ENCODE data around the gene ITPRIPL2.

ITPRIPL2 gene

DNA sequence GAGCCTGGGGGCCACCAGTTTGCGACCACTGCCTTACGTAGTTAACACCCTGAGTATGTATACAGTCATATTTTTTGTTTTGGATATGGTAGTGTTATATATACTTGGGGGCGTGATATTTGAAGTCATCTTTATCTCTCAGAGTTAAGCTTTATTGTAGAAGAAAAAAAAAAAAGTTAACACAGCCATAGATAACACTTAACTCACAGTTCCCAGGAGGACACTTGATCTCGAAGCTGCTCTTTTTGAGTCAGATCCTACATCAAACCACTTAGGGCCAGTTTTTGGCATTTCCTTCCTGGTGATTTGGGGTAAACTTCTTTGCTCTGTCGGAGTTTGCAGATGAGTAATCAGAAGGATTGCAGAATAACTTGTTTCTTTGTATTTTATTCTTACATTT, 5.8 kb downstream of the ITPRIPL2 start:
- peak; percentile 87 for DNase-seq (ENCODE audit: low read depth)

DNA sequence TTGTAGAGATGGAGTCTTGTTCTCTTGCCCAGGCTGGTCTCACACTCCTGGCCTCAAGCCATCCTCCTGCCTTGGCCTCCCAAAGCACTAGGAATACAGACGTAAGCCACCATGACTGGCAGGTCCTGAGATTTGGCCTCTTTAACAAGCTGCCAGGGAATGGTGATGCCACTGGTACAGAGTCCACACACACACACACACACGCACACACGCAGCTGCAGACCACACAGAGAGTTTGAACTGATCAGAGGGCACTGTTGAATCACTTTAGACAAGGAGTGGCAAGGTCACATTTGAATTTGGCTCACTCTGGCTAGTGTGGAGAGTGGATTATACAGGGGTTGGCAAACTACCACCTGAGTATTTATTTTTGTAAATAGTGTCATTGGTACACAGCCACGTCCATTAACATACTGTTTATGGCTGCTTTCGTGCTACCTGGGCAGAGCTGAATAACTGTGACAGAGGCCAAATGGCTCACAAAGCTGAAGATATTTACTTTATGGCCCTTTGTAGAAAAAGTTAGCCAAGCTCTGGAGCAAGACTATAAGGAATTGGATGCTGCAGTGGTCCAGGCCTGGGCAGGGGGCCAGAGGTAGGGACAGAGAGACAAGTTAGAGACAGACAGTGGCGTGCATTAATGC, 9.9 kb downstream of the ITPRIPL2 start:
- DNase-seq (ENCODE audit: low read depth) = peak; percentile 23

DNA sequence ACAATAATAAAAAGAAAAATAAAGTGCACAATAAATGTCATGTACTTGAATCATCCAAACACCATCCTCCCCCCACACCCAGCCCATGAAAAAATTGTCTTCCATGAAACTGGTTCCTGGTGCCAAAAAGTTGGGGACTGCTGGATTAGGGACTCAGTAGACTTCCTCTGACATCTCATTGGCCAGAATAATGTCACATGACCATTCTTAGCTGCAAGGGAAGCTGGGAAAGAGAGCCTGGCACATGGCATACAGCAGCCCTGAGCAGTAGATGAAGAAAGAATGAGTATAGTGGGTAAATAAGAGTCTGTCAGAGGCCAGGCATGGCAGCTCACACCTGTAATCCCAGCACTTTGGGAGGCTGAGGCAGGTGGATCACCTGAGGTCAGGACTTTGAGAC, 12.5 kb downstream of the ITPRIPL2 start:
- no peak for DNase-seq (ENCODE audit: low read depth)

DNA sequence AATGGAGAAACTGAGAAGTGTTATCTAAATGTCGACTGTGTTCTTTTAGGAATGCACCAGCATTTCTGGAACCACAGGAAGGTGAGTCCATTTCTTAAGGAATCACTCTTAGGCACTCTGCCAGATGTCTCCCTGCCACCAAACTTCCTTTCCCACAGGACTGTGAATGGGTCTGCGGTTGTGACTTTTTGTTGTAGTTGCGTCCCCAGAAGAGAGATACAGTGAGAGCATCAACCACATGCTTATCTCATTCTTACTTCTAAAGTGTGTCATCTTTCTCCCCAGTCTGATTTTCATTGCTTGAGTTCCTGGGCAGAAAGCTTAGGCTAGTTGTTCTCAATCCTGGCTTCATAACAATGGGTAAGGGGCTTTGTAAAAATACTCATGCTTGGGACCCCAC, 13.4 kb downstream of the ITPRIPL2 start:
- no peak for DNase-seq (ENCODE audit: low read depth)

DNA sequence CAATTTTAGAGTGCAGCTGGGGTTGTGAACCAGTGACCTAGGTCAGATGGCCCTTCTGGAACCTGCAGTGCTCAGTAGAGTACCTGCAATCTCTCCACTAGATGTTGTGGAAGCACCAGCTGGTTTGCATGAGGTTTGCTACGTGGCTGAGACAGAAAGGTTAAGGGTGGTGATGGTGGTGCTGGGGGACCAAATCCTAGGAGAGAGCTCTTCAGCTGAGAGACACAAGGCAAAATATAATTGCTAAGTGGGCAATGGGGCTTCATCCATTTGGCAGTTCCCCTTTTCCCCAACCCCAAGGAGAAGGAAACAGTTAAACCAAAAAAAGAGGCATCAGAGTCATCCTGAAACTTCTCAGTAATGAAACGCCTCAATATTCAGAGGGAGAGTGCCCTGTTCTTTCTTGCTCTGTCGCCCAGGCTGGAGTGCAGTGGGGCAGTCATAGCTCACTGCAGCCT, 13.9 kb downstream of the ITPRIPL2 start:
- DNase-seq (ENCODE audit: low read depth) = no peak

DNA sequence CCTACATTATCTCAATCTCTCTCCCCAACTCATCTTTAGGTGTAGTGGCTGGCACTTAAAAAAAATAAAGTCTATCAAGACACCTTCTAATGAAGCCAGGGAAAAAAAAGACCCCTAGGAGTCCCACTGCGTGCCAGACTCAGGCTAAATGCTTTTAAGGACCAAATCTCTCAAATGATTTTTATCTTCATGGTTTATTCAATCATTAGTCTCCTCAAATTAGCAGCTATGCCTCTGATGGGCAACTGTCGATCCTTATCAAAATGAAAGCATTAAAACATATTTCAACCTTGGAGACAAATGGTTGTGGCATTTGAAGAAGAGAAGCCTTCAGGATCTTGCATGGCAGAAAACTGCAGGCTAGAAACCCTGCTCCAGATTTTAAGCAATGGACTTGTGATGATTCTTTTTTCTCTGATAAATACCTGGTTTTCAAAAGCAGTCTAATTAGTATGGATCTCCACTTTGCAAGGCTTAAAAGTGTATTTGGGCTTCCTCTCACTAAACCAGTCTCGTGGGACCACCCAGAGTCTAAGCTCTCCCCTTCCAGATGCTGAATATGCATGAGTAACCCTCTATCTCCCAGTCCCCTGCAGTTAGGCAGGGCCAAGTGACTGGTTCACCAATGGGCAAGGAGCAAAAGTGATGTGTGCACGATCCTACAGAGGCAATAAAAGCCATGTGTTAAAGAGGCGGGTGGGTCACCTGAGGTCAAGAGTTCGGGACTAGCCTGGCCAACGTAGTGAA, 14.9 kb downstream of the ITPRIPL2 start:
- no peak for DNase-seq (ENCODE audit: low read depth)

DNA sequence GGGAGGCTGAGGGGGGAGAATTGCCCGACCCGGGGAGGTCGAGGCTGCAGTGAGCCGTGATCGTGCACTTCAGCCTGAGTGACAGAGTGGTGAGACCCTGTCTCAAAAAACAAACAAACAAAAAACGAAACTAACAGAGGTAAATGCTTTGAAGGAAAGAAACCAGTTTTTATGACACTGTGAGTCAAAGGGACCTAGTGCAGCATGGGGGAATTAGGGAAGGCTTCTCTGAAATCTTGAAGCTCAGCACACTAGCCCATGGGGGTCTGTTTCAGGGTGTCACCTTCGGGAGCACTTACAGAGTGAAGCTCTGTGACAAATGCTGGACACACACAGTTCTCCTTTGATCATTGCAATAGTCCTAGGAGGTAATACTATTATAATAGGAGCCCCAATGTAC, 16.6 kb downstream of the ITPRIPL2 start:
- no peak for DNase-seq (ENCODE audit: low read depth)

DNA sequence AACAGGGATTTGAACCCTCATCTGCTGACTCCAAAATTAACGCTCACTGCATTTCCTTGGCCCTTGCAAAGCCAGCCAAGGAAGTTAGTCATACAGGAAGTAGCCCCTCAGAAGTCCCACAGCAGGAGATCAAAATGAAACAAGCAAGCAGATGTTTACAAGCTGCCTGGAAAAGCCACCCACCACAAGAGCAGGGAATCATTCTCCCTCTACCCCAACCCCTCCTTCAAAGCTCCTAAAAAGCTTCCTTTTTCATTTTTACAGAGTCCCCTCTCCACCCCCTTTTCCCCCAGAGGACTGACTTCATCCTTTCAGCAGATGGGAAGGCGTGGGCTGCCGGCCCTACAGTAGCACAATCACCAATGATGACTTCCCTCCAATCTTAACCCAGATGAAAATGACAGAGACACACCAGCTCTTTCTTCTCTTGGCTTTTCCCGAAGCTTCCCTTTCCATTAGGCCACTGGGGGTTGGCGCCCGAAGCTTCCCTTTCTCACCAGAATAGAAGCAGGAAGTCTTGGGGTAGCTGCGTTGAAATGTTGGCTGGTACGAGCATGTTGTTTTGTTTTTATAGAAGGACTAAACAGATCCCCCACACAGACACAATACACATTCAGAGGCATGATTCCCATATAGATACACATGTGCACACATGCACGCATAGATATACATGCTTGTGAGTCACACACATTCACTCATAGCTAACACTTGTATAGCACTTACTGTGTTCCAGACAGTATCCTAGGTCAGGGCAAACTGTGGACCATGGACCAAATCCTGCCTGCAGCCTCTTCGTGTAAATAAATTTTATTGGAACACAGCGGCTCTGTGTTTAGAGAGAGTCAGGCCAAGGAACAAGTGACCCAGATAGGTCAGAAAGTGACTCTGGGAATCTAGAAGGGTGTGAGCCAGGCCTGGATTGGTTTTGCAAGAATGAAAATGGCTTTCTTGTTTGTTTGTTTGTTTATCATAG, 17.4 kb downstream of the ITPRIPL2 start:
- DNase-seq (ENCODE audit: low read depth) = peak; percentile 45

DNA sequence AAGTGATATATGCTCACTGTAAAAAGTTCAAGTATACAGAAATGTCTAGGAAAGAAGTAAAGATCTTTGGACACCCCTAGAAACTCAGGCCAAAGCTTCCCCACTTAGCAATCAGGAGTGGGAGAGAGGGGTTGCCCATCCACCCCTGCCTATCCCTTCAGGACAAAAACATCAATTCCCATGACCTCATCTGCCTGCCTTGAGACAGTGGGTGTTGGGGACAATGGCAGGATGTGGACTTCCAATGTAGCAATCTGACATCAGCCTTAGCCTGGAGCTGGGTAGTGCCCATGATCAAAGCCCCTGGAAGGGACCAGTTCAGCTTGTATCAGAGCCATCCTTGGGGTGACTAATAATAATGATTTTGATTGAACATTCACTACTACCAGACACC, 18.1 kb downstream of the ITPRIPL2 start:
- DNase-seq (ENCODE audit: low read depth) = no peak

DNA sequence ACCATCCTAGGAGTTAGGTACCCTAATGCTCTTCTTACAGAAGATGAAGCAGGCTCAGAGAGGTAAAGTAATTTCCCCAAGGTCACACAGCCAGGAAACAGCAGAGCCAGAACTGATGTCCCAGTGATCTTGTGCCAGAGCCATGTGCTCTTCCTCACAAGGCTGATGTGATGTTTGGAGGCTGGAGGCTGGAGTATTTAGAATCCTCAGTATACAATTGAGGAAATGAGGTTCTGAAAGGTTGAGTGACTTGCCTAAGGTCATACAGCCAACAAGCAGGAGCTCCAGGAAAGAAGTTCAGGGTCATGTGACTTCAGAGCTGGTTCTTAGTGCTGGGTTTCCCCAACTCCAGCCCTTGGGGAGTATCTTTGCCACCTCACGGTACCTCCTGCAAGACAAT, 18.5 kb downstream of the ITPRIPL2 start:
- DNase-seq (ENCODE audit: low read depth) = no peak

DNA sequence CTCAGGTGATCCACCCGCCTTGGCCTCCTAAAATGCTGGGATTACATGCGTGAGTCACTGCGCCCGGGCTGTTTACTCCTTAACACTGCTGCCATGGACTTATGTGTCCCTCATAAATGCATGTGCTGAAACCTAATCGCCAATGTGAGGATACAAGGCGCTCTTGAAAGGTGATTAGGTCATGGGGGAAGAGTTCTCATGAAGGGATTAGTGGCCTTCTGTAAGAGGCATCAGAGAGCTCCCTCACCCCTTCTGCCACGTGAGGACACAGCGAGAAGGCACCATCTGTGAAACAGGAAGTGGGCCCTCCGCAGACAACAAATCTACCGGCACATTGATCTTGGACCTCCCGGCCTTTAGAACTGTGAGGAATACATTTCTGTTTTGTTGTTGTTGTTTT, 19.1 kb downstream of the ITPRIPL2 start:
- DNase-seq (ENCODE audit: low read depth) = no peak

DNA sequence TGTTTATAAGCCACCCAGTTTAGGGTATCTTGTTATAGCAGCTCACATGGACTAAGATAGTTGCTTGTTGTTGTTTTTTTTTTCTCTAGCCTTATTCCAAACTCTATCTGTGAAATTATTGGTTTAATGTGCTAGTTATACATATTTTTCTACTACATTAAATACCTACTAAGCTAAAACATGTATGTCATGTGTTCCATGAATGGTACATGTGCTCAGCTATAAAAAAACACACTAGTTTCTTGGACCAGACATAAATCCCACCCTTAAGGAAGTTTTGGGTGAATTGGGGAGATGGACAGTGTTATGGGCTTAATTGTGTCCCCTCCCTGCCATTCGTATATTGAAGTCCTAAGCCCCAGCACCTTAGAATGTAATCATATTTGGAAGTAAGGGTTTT, 19.8 kb downstream of the ITPRIPL2 start:
- no peak for DNase-seq (ENCODE audit: low read depth)

DNA sequence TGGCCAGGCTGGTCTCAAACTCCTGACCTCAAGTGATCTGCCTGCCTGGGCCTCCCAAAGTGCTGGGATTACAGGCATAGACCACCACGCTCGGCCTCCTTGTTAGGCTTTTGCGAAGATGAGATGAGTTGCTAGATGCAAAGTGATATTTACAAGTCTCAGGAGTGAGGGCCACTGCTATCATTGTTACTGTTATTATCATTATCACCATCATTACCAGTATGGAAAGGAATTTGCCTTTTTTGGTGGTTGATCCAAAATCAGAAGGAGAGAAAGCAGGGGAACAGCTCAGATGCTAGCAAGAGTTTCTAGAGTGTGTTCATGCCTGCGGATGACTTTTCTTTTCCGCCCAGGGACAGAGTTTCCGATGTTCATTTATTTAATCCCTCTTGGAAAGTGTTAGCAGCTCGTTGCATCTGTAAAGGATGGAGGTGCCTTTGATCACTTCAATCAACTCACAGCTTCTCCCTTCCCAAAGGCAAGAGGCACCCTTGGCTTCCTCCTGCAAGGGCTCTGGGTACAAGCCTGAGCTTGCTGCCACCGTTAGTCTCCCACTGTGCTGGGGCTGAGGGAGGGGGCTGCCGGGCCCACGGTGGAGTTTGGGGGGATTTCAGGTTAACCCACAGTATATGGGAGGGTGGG, 21.6 kb downstream of the ITPRIPL2 start:
- DNase-seq (ENCODE audit: low read depth) = no peak

DNA sequence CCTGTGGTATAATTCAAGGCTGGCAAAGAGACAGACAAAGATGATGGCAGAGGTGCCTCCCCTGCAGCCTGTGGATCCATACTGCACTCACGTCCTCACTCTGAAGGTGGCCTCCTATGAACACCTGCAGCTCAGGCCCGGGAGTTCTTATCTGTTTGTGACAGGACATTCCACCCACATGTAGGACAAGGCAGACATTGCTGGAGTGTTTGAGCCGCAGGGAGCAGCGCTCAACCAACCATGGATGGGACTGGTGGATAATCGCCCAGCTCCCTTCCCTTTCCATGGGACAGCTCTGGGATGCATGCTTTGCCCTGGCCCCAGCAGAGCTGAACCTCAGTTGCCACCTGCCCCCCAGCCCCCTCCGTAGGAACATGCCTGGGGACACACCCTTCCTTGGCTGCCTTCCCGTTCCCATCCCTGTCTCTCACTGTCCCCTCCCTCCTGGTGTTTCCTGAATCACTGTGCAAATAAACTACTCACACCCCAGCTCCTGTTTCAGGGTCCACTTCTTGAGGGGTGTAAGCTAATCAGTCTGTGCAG, 22.2 kb downstream of the ITPRIPL2 start:
- no peak for DNase-seq (ENCODE audit: low read depth)

DNA sequence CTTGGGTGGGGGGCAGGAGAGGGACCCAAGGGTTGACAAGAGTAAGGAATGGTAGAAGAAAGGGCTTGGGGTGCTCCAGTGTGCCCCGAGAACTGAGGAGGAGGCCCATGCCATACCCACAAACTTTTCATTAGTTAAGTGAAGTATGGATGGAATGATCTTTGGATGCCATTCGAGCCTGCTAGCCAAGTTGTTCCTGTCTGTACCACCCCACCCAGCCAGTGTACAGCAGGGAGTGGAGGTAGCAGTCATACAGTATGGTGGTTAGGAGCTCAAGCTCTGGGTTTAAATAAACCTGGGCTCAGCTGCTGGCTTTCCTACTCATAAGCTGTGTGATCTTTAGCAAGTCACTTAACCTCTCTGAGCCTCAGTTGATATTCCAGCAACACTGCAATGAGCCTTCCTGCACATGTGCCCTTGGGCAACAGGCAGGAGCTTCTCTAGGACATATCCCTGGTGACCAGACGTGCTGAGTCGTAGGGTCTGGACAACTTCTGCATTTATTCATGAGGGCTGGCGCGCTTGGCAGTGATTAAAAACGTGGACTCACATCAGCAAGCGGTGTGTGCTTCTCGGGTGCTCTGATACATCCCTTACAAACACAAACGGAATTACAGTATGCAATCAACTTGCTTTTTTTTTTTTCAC, 22.9 kb downstream of the ITPRIPL2 start:
- peak; percentile 46 for DNase-seq (ENCODE audit: low read depth)

DNA sequence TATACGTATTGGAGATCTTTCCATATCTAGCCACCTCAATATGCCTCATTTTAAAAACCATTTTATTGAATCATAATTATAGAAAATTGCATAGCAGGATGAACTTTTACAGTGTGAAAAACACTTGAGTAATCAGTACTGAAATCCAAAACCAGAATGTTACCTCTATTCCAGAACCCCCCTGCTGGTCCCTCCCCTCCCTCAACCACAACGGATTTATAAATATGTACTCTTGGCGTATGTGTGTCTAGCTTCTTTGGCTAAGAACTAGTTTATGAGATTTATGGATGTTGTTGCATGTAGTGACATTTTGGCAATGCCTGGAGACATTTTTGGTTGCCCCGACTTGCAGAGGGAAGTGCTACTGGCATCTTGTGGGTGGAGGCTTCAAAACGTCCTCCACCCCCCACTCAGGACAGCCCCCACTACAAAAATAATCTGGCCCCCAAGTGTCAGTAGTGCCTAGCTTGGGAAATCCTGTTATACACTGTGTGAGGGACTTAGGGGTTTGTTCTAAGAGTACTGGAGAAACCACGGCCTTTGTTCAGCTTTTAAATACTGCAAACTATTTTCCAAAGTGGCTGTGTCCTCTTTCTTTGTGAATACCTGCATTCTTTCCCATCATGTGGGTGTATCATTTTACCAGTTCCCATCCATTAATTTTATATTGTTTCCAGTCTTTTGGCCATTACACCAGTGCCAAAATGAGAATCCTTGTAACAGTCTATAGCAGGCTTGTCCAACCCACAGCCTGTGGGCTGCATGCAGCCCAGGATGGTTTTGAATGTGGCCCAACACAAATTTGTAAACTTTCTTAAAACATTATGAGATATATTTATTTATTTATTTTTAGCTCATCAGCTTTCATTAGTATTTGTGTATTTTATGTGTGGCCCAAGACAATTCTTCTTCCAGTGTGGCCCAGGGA, 23.7 kb downstream of the ITPRIPL2 start:
- DNase-seq (ENCODE audit: low read depth) = peak; percentile 62

DNA sequence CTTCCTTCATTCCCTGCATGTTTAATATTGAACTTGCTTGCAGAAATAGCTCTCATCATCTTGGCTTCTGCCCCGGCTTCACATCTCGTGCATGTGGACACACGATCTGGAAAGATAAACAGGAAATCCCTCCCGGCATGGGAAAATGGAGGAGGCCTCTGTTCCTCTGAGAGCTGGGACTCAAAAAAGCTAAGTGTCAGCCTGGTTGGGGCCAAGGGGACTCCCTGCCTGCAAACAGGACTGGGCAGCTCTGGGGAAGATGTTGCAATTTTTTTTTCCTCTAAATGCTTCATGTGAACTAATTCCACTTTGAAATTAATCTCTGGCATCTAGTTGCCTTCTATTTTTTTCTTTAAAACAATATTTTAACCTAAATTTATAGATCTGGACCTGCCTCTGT, 24.8 kb downstream of the ITPRIPL2 start:
- DNase-seq (ENCODE audit: low read depth) = peak; percentile 94

DNA sequence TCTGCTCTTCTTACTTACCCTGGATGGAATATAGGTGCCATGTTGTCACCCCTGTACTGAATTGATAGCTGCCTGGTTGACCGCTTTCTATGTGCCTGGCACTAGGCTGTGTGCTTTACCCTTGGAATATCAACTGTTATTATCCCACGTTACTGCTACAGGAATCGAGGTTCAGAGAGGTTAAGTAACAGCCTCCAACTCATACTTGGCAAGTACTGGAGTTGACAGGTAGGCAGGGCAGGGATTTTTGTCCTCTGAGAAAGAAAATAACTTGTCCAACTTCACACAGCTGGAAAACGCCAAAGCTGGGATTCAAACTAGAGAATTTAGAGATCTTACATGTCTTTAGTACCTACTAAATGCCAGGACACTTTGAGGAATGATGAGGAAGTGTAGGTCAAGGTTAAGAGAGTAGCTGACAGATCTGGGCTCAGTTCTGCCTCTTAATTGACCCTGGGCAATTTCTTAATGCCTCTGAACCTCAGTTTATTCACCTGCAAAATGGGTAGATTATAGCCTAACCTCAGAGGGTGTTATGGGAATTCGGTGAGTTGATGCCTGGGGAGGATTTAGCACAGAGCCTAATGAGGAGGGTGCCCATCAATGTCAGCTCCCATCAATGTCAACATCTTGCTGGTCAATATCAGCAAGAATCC, 25.8 kb downstream of the ITPRIPL2 start:
- DNase-seq (ENCODE audit: low read depth) = no peak

DNA sequence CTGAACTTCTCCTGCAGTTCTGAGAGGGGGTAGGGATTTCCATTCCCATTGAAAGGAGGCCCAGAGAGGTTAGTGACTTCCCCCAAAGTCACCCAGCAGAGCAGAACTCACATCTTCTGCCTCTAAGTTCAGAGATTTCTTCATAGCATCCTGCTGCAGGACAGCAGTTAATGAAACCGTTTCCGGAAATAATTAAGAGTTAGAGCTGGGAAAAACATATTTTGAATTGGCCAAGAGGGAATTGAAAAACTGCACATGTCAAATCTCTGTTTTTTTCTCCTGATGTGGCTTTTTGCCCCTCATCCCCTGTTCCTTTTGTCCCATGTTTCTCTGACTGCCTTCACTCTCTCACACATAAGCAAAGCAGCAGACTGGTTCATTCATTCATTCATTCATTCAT, 26.6 kb downstream of the ITPRIPL2 start:
- no peak for DNase-seq (ENCODE audit: low read depth)

Data from fibroblast of gingiva (primary cell).